IPS-NIHi7 (cell line): ENCODE results near the gene TBC1D20.
"Not testable (repeated sequence)": the region's sequence is repeated elsewhere in the genome, so short reads cannot be mapped to it uniquely, and the experiment has no call there.

ENCODE experiments used
- DNase-seq: peaks from one replicate; pipeline ENCODE4 v3.0.0; 2012; ENCODE audit warnings: mixed read lengths; ENCODE audit errors: extremely low spot score

Gene TBC1D20

DNA sequence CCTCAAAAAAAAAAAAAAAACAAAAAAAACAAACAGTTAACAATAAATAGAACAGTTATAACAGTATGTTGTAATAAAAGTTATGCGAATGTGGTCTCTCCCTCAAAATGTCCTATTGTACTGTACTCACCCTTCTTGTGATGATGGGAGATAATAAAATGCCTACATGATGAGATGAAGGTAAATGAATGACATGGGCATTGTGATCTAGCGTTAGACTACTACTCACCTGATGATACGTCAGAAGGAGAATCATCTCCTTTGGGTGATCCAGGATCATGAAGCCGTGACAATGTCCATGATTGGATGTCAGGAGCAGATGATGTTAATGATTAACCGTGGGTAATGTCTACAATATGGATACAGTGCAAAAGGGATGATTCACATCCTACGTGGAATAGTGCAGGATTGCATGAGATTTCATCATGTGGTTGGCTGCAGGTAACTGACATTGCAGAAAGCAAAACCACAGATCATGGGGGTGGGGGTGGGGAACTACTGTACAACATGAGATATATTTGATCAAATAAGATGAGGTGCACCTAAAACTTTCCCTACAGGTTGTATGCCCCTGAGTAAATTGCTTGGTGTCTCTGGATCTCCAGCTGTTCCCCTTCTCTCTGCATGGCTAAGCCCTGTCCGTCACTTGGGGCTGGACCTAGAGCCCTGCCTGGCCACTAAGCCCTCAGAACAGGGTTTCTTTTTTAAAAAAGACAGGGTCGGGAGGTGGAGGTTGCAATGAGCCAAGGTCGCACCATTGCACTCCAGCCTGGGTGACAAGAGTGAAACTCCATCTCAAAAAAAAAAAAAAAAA, 60.4 kb downstream of the TBC1D20 start:
- no peak for DNase-seq

GRCh38 chr20:400454-401275, 61.7 kb downstream of the TBC1D20 start:
- DNase-seq = no peak

- DNase-seq = no peak
These were observed 62.2 kb downstream of the TBC1D20 start for GRCh38 chr20:400128-400453.

- DNase-seq = no peak
These were observed 63.1 kb downstream of the TBC1D20 start for GRCh38 chr20:399182-399707.

GRCh38 chr20:397432-398237, 64.7 kb downstream of the TBC1D20 start:
- no peak for DNase-seq

DNA sequence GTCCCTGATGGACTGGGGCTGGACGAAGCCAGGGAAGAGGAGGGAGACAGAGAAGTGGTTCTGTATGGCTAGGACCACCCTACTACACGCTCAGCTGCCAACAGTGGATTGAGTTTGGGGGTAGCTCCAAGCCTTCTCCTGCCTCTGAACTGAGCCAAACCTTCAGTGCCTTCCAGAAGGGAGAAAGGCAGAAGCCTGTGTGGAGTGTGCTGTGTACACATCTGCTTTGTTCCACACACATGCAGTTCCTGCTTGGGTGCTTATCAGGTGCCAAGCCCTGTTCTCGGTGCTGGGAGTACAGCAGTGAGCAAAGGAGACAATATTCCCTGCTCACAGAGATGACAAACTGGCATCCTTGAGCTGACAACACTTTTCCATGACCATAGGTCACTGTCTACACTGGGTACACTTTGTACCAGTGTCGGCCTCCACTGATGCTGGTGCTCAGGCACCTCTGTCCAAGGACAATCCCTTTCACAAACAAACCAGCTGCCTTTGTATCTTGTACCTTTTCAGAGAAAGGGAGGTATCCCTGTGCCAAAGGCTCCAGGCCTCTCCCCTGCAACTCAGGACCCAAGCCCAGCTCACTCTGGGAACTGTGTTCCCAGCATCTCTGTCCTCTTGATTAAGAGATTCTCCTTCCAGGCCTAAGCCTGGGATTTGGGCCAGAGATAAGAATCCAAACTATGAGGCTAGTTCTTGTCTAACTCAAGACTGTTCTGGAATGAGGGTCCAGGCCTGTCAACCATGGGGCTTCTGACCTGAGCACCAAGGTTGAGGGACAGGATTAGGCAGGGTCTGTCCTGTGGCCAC, 65.5 kb downstream of the TBC1D20 start:
- no peak for DNase-seq

GRCh38 chr20:396252-396618, 66.1 kb downstream of the TBC1D20 start:
- no peak for DNase-seq

DNA sequence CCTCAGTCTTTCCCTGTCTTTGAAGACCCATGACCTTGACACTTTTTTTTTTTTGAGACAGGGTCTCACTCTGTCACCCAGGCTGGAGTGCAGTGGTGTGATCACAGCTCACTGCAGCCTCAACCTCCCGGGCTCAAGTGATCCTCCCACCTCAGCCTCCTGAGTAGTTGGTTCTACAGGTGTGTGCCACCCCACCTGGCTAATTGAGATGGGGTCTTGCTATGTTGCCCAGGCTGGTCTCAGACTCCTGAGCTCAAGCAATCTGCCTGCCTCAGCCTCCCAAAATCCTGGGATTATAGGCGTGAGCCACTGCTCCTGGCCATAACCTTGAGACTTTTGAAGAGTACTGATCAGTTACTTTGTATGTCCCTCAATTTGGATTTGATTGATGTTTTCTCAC, 69.0 kb downstream of the TBC1D20 start:
- DNase-seq = not testable (repeated sequence)

- DNase-seq = no peak
These were observed 71.2 kb downstream of the TBC1D20 start for GRCh38 chr20:391041-391711.

DNA sequence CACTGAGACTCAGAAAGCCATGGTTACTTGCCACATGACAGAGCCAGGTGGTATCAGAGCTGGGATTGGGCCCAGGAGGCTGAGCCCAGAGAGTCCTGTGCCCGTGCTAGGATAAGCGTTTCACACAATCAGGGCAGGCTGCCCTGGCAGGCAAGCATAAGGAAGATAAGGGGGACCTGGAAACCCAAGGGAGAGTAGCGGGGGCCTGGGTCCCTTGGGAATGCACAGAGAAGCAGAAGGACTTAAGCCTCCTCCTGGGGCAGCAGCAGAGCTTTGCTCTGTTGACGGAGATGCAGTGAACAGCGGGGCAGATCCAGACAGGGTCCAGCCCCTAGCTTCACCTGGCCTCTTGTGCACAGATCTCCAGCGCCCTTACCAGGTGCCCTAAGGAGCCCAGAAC, 73.1 kb downstream of the TBC1D20 start:
- no peak for DNase-seq

DNA sequence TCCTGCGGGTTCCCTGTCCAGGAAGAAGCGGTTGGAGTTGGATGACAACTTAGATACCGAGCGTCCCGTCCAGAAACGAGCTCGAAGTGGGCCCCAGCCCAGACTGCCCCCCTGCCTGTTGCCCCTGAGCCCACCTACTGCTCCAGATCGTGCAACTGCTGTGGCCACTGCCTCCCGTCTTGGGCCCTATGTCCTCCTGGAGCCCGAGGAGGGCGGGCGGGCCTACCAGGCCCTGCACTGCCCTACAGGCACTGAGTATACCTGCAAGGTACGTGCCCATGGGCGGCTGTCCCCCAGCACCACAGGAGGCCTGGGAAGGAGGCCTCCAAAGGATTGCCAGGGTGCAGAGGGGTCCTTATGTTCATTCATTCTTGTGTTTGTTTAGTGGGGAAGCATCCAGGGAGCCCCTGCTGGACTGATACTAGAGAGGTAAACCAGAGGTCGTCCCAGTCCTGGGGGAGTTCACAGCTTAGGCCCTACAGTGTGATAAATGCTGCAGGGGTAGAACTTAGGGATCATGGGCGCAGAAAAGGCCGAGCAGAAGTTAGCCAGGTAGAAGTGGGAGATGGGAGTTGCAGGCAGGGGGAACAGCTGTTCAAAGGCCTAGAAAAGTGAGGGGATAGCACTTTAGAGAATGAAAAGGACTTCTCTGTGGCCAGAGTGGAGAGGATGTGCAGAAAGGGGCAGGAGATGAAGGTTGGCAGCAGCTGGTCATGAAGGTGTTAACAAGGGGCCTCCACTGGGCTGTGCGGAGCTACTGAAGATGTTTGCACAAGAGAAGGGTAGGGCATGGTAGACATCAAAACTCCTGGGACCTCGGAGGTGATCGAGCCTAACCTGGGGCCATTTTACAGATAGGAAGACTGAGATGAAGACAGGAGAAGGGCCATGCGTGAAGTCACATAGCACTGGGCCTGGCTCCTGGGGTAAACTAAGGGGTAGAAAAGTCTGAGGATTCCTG, 74.0 kb downstream of the TBC1D20 start:
- DNase-seq = no peak

- DNase-seq = no peak
These were observed 74.8 kb downstream of the TBC1D20 start for GRCh38 chr20:387520-387919.

DNA sequence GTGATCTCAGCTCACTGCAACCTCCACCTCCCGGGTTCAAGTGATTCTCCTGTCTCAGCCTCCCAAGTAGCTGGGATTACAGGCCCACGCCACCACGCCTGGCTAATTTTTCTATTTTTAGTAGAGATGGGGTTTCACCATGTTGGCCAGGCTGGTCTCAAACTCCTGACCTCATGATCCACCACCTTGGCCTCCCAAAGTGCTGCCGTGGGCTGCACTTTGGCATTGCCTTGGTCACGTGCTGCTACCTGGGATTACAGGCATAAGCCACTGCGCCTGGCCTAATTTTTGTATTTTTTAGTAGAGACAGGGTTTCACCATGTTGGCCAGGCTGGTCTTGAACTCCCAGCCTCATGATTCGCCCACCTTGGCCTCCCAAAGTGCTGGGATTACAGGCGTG, 75.7 kb downstream of the TBC1D20 start:
- not testable (repeated sequence) for DNase-seq
